ENCODE data around the gene SNAPC2.

DNA sequence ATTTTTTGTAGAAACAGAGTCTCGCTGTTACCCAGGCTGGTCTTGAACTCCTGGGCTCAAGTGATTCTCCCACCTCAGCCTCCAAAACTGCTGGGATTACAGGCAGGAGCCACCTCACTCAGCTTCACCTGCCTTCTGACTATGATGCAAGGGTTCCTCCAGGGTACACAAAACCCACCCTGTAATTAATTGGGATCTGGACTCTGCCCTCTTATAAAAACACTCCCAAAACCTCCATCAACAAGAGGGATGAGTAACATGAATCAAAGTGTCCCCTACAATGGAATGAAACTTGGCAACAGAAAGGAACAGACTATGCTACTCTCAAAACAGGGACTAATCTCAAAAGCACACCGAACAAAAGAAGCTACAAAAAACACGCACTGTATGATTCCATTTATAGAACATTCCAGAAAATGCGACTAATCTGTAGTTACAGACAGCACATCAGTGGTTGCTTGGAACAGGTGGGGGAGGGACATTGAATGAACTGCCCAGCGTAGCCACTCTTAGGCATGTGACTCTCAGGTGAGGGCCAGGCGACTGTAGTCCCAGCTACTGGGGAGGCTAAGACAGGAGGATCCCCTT is 42.8 kb upstream of the SNAPC2 start:
- TF ChIP-seq, protein P1, sequence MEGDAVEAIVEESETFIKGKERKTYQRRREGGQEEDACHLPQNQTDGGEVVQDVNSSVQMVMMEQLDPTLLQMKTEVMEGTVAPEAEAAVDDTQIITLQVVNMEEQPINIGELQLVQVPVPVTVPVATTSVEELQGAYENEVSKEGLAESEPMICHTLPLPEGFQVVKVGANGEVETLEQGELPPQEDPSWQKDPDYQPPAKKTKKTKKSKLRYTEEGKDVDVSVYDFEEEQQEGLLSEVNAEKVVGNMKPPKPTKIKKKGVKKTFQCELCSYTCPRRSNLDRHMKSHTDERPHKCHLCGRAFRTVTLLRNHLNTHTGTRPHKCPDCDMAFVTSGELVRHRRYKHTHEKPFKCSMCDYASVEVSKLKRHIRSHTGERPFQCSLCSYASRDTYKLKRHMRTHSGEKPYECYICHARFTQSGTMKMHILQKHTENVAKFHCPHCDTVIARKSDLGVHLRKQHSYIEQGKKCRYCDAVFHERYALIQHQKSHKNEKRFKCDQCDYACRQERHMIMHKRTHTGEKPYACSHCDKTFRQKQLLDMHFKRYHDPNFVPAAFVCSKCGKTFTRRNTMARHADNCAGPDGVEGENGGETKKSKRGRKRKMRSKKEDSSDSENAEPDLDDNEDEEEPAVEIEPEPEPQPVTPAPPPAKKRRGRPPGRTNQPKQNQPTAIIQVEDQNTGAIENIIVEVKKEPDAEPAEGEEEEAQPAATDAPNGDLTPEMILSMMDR (IDR thresholded peaks at IDR 0.05), result no peak
- TF ChIP-seq ZFX (IDR thresholded peaks at IDR 0.05; ENCODE audit: borderline replicate concordance), result no peak
